GM18502 (cell line): ENCODE results near the gene ALG5.

Experiments
- ATAC-seq: cut with Tn5 transposase; IDR thresholded peaks from one replicate; pipeline ENCODE4 v1.9.1; 2021; ENCODE audit warnings: mild to moderate bottlenecking; ENCODE audit not compliant: unreplicated experiment, poor library complexity

The ALG5 gene, protein sequence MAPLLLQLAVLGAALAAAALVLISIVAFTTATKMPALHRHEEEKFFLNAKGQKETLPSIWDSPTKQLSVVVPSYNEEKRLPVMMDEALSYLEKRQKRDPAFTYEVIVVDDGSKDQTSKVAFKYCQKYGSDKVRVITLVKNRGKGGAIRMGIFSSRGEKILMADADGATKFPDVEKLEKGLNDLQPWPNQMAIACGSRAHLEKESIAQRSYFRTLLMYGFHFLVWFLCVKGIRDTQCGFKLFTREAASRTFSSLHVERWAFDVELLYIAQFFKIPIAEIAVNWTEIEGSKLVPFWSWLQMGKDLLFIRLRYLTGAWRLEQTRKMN

DNA sequence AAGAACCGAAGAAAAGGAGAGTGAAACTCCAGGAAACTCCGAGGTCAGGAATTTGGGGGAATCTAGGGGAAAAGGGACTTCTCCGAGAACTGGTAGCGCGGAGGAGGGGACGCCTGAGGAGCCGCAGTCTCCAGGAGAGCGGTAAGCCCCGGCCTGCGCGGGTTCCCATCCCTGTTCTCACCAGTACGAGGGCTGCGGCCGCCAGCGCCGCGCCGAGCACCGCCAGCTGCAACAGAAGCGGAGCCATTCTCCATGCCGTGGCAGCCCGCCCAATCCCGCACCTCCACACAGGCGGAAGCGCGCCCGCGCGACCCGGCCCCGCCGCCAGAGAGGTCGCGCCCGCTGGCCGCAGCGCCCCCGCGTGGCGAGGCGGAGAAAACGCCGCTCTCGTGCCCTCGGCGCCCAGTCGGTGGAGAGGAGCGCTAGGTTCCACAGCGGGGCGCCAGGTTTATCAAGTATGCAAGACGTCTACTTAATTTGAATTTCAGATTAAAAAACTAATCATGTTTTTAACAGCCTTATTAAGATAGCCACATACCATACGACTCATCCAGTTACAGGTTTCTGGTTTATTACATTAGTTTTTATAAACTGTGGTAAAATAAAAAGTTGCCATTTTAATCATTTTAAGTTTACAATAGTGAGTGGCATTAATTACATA lies at the start of gene ALG5:
TSS of gene ALG5 (minus strand) at position 287 of the 661 bp plus-strand sequence. CDS start at position 247, 40 bp downstream.
- ATAC-seq = peak; percentile 66

- ATAC-seq = no peak
Measured at GRCh38 chr13:37047846-37048245, 48.7 kb upstream of the ALG5 start.

GRCh38 chr13:37047032-37047431 lies 47.9 kb upstream of the ALG5 start:
- no peak for ATAC-seq

DNA sequence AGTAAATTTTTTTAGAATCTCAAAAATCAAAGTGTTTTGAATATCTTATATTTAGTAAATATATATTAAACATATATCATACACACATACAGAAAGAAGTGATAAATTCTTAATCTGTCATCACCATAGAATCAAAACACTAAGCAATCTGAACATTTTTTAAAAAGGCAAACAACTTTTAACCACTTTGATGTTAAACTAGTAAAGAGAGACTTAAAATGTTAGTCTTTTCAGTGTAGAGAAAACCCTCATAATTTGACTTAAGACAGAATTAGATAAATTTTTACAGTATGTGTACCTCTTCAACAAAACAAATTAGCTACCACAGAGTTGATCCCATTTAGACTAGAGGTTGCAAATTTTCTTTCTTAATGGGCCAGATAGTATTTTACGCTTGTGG lies 46.9 kb upstream of the ALG5 start:
- ATAC-seq = no peak

GRCh38 chr13:37040789-37041188 lies 41.6 kb upstream of the ALG5 start:
- ATAC-seq = no peak

DNA sequence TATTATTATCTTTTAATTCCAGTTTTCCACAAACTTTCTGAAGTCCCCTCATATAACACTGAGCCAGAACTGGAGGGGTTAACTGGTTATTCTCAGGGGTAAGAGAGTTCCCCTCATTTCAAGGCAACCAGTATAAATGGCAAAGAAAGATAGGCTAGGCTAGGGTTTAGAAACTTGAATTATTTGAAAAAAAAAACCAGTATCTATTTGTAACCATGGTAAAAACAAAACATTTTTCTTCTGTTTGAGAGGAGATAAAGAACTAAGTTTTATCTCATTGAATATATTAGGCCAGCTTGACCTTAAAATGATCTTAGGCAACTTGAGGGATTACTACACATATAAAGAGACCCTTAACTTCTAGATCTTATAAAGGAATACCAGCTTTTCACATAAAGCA lies 40.8 kb upstream of the ALG5 start:
- ATAC-seq = no peak

DNA sequence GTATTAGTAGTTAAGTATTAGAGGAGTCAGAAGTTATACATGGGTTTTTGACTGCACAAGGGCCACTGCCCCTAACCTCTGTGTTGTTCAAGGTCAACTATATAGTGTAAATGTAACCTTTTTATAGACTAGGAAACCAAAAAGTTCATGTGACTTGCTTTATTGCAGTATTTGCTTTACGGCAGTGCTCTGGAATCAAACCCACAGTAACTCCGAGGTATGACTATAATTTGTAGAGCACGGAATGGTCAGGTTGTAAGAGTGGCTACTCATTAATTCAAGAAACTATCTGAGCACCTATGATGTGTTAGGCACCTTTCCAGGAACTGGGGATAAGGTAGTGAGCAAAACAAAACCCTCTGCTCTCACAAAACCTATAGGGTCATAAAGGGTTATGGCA lies 38.1 kb upstream of the ALG5 start:
- ATAC-seq = no peak

DNA sequence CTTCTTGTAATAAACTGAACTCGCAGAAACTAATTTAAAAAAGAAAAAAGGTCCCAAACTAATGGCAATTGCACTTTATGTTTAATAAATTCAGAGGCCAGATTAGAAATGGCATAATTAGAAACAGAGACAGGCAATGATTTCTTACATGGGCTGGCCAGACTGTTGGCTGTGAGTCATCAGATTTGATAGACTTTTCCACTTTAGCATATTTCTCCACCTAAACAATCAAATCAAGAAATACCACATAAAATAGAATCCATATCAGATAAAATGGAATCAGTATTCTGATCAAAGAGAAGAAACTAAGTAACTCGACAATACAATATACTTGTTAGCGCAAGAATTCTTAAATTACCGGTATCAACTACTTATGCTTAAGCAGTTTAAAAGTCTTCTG lies 30.5 kb upstream of the ALG5 start:
- ATAC-seq = no peak

GRCh38 chr13:37027639-37028038 lies 28.5 kb upstream of the ALG5 start:
- ATAC-seq = no peak

GRCh38 chr13:37026771-37027170 lies 27.6 kb upstream of the ALG5 start:
- ATAC-seq = no peak

- no peak for ATAC-seq
Measured at GRCh38 chr13:37023871-37024270, 24.7 kb upstream of the ALG5 start.

- ATAC-seq = no peak
Measured at GRCh38 chr13:37014609-37015008, 15.5 kb upstream of the ALG5 start.

DNA sequence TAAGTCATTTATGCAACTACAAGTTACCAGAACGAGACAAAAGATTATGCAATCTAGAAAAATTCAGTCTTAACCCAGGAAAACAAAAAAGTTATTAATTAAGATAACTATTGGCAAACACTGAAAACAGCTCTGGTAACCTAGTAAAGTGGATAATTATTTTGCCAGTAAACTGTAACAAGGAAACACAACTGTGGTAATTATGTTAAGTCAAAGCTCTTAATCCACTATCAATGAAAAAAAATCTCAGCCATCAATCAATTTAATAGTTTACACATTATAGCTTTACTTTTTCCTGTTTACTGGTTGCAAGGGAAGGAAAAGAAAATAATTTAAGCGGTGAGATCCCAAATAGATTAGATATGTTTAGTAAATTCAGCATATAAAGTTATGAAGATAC lies 12.6 kb upstream of the ALG5 start:
- no peak for ATAC-seq

DNA sequence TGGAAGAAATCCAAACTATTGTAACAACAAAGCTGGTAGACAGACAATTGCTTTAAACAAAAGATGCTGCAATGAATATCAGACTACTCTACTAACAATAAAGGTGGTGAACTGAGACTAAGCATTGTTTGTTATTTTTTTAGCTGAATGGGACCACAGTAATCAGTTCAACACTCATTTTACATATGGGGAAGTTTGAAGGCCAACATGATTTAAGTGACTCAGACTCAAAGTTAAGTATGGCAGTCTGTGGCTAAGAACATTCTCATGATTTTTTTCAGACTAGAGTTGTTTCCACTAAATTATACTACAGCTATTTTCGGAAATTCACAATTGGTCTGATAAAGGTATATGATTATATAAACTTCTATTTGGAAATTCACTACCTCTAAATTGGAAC lies 11.9 kb upstream of the ALG5 start:
- no peak for ATAC-seq

- no peak for ATAC-seq
Measured at GRCh38 chr13:37010424-37010823, 11.3 kb upstream of the ALG5 start.

- ATAC-seq = no peak
Measured at GRCh38 chr13:37009692-37010091, 10.6 kb upstream of the ALG5 start.

GRCh38 chr13:37001921-37002250 lies 2.7 kb upstream of the ALG5 start:
- ATAC-seq = no peak

DNA sequence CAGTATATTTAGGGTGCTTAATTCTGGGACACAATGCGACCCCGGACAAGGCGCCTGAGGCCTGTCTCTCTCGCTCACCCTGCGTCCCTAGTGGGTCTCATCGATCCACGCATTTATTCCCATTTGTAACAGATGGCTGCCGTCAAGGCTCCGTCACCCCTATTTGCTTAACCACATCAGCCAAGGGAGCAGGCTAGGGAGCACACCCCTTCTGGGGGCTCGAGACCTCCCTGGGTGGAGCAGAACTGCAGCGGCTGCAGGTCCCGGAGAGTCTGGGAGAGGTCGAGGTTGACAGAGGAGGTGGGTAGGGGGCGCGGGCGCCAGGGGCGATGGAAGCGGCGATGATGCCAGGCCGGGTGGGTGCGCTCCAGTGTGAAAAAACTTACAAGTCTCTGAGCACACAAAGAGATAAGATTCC lies 507 bp downstream of the ALG5 start:
- ATAC-seq = no peak

DNA sequence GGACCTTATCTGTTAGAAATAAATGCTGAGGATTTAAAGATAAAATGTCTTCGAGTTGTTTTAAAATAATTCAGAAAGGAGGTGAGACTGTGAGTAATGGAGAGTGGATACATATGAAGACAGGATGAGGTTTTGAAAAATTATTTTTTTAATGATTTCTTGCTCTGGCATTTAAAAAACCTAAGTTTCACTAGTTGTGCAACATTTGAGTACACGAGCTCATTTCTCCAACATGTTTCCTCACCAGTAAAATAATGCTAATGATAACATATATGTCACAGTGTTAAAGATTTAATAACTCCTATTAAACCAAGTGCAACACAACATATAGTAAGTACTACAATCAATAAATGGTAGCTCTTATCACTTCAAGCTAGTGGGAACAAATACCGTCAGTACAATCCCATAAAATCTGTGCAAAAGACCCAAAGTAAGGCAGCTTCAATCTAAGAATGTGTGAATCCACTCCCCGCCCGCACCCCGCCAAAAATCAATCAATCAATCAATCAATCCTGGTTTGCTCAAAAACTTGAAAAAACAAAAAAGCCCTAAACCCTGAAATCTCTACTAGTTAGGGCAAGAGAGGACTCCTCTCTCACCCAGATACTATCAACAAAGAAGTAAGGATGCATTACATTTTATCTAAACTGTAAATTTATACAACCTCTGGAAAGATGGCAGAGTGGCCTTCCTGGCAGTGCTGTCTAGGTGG lies 1.3 kb downstream of the ALG5 start:
- ATAC-seq = no peak

DNA sequence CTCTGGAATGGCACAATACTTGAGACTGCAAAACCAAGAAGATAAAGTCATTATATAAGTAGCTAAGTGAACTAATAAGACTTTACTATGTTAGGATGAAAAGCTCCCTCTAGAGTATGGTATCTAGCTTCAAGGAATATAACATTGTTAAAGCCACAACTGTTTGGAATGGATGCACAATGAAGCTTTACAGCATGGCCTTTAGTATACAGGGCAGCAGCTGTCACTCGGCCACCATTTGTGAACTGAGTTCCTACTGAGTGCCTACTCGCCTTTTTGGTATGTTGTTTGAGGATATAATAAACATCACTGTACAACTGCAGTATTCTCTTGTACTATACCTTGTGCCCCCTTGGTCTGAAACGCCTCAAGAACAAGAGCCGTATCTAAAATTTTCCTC lies 6.8 kb downstream of the ALG5 start:
- ATAC-seq = no peak

DNA sequence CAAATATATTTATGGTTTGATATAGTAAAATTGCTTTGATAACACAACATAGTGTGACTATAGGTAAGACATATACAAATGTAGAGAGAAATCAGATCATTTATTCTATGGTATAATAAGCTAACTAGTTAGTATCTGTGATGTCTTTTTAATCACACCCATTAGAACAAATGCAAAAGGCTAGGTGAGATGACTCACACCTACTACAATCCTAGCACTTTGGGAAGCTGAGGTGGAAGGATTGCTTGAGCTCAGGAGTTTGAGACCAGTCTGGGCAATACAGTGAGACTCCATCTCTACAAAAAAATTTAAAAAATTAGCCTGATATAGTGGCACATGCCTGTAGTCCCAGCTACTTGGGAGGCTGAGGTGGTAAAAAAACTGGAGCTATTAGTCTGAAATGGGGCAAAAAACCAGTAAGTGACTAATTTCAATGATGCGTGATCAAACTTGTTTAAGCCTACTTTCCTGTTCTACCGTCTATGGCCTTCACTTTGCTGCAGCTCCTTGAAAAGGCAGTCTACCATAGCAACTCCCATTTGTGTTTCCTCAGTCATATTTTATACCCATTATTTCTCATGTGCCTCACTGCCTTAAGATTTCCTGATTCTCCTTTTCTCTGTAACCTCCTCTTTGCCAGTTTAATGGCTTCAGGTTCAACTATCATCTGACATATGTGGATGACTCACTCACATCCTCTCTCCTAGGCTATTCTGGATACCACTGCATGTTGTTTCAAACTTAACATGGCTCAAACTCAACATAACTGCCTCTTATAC lies 12.5 kb downstream of the ALG5 start:
- no peak for ATAC-seq
